ENCODE results near the gene SMARCA4.

GRCh38 chr19:10921199-10921909, 39.5 kb upstream of the SMARCA4 start:
- no peak for TF ChIP-seq ZNF692 (tag by site-specific recombination; IDR thresholded peaks at IDR 0.05)
- TF ChIP-seq KLF16 (tag by site-specific recombination; IDR thresholded peaks at IDR 0.05): no peak
- TF ChIP-seq CTCF (tag by site-specific recombination; IDR thresholded peaks at IDR 0.05): no peak
- no peak for TF ChIP-seq ZNF391 (tag by site-specific recombination; IDR thresholded peaks at IDR 0.05; ENCODE audit: borderline replicate concordance, low read depth)
- TF ChIP-seq ZNF510 (tag by site-specific recombination; IDR thresholded peaks at IDR 0.05; ENCODE audit: insufficient replicate concordance): no peak
- no peak for TF ChIP-seq ZNF175 (tag by site-specific recombination; IDR thresholded peaks at IDR 0.05)
- TF ChIP-seq ZNF571 (tag by site-specific recombination; IDR thresholded peaks at IDR 0.05): no peak
- no peak for TF ChIP-seq ZNF138 (tag by site-specific recombination; IDR thresholded peaks at IDR 0.05; ENCODE audit: borderline replicate concordance)

Measured in HEK293 (cell line).